Ovary (tissue), 9 donors: ENCODE measurements around the gene TMEM54. TPM values are rescaled to one million over a fixed set of nuclear protein-coding genes. Genes with fewer than 3 reads are reported as not detected.

Experiments
- DNase-seq, 5 donors: peaks; one replicate each; pipeline ENCODE4 v3.0.0-alpha.2; 2019 to 2020
- H3K27ac ChIP-seq, 2 donors: fragments of 200-600 bp; one replicate each; pipeline versions ENCODE4 v1.5.1 to v1.8.0; 2019 to 2022
- H3K27me3 ChIP-seq: fragments of 200-600 bp; one replicate; pipeline ENCODE4 v1.8.0; 2022
- H3K36me3 ChIP-seq: fragments of 200-600 bp; sonication (generic); one replicate; pipeline ENCODE4 v1.5.1; 2019
- H3K4me1 ChIP-seq: one replicate; pipeline ENCODE4 v1.8.1; 2013; ENCODE audit warnings: mild to moderate bottlenecking, moderate library complexity; ENCODE audit not compliant: insufficient read depth
- H3K4me3 ChIP-seq: fragments of 200-600 bp; sonication (generic); one replicate; pipeline ENCODE4 v1.5.1; 2017
- H3K9me3 ChIP-seq, 2 donors: fragments of 200-600 bp in 1 of 2; sonication (generic) in 1 of 2; one replicate each; pipeline versions ENCODE4 v1.5.1 to v1.8.1; 2013 to 2019; ENCODE audit warnings: mild to moderate bottlenecking in 1 of 2, moderate library complexity in 1 of 2
- CTCF ChIP-seq, 3 donors: fragments of 450-650 bp in 2 of 3; fragments of 200-600 bp in 1 of 3; IDR thresholded peaks; one replicate each; pipeline versions ENCODE4 v1.5.1 to v1.8.0; 2016 to 2022; ENCODE audit warnings: antibody characterized with exemption in 3 of 3, mild to moderate bottlenecking in 1 of 3
- EP300 ChIP-seq: sonication (generic); formaldehyde crosslinking; IDR thresholded peaks from one replicate; pipeline ENCODE4 v1.6.1; 2017; ENCODE audit warnings: antibody characterized with exemption
- POLR2A ChIP-seq: fragments of 450-650 bp; IDR thresholded peaks from one replicate; pipeline ENCODE4 v1.6.1; 2017; ENCODE audit warnings: antibody characterized with exemption, mild to moderate bottlenecking, moderate library complexity
- WGBS, 3 donors: extraction: QIAGEN DNeasy Blood & Tissue Kit in 1 of 3; methylation state at CpG; one replicate each; pipeline versions ENCODE4 v1.1.5 to v1.1.7; 2013 to 2017; 5-methylcytosine and 5-hydroxymethylcytosine counted together
- intact Hi-C, 4 donors: fragments of 100-400 bp; cut with DNase I; formaldehyde crosslinking; loops; one replicate each; pipeline versions ENCODE4 v1.11.0 to v1.15.1; 2022 to 2023
- polyA plus RNA-seq, 2 donors: library from polyadenylated mRNA; stranded (reverse); fragments of 200-250 nt in 1 of 2; fragments of 350-450 nt in 1 of 2; fragmentation: Illumina TruSeq in 1 of 2; extraction: RNeasy Lipid Tissue Mini Kit (QIAGEN cat#74804) in 1 of 2; gene quantifications; one replicate each; pipeline ENCODE4 v1.2.3, GENCODE V29; 2013 to 2014
- total RNA-seq, 7 donors: library from RNA; depleted of rRNA in 2 of 7; stranded (reverse); fragments of >200 nt in 2 of 7; fragmentation: NEBNext Ultra II Directional in 3 of 7; extraction: Animal tissue kit (Norgen Biotek cat#: 25700) in 3 of 7; gene quantifications; one replicate each; pipeline versions ENCODE4 v1.1.0 to v1.2.4, GENCODE V29; 2016 to 2023
- donor health status: DM: no; HTN: no; CAD: no; lungs with moderate emphysema.
- donor health status: DM: no; HTN: no; CAD: no.
- donor health status: Bipolar disorder and iron deficiency.
- donor health status: DM: yes; HTN: yes; CAD: no.
- donor health status: DM: no; HTN: no; CAD: no.
- donor health status: DM: yes; HTN: yes; CAD: no.

TMEM54 gene
- total and polyA plus RNA-seq, 9 donors: 0.85 to 64.0 (median 23.3) TPM

- no peak for DNase-seq
- no peak overlapping the region for H3K4me3 ChIP-seq
- WGBS, 3 donors: 88 to 89% (median 88%) methylated on average over 6 of the region's 6 CpGs
- no peaks in the 10 kb centered on the region for H3K36me3 ChIP-seq
- TF ChIP-seq POLR2A: no peak
- no peak for TF ChIP-seq EP300
- H3K9me3 ChIP-seq: no peaks in the 10 kb centered on the region
- no peak overlapping the region for H3K27ac ChIP-seq
- intact Hi-C loops: no loop called here
- peaks cover 2% of the 10 kb centered on the region for H3K4me1 ChIP-seq
- no peaks in the 10 kb centered on the region for H3K27me3 ChIP-seq
These were observed 46.6 kb upstream of the TMEM54 start for GRCh38 chr1:32947669-32948389.

- no peak overlapping the region for H3K4me3 ChIP-seq
- no peaks in the 10 kb centered on the region for H3K9me3 ChIP-seq
- no peaks in the 10 kb centered on the region for H3K36me3 ChIP-seq
- H3K4me1 ChIP-seq: peaks cover 2% of the 10 kb centered on the region
- H3K27me3 ChIP-seq: no peaks in the 10 kb centered on the region
- H3K27ac ChIP-seq: no peak overlapping the region
- DNase-seq: no peak
- TF ChIP-seq POLR2A: no peak
- no peak for TF ChIP-seq CTCF (IDR thresholded peaks at IDR 0.05)
- no peak for TF ChIP-seq EP300
- 32 to 38% (median 32%) methylated on average over 2 of the region's 2 CpGs for WGBS, 3 donors
- intact Hi-C loops: no loop called here
These were observed 45.2 kb upstream of the TMEM54 start for GRCh38 chr1:32946413-32946812.

DNA sequence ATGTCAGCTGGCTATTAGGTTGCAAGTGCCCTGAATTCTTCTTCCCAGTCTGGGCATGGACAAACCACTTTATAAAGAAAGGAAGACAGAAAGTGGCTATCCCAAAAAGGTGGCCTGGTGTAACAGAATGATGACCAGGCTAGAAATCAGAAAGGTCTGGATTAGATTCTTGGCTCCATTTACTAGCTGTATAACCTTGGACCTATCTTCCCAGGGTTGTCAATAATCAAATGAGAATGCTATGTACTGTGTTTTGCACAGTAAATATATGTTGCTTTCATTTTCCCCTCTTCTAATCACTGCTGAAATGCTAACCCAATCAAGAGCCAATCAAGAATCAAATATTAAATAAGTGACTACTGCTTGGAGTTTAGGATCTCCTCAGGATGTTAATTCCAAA lies 43.0 kb upstream of the TMEM54 start:
- intact Hi-C loops: no loop called here
- DNase-seq: no peak
- Histone ChIP-seq H3K36me3 (no peaks in the 10 kb centered on the region), H3K9me3 (no peaks in the 10 kb centered on the region), H3K4me3 (no peak overlapping the region), H3K27me3 (no peaks in the 10 kb centered on the region), H3K4me1 (peaks cover 4% of the 10 kb centered on the region), H3K27ac (no peak overlapping the region)
- TF ChIP-seq POLR2A: no peak
- no peak for TF ChIP-seq CTCF (IDR thresholded peaks at IDR 0.05)
- TF ChIP-seq EP300: no peak

GRCh38 chr1:32939655-32940371 lies 38.6 kb upstream of the TMEM54 start:
- intact Hi-C loops: loop anchor here in 3 of 4 donors (10.0 kb wide), 3 partner anchors 65 to 145 kb away; partner anchors contain the start of gene AZIN2 (in 3 of the 3)
- no peaks in the 10 kb centered on the region for H3K9me3 ChIP-seq
- no peaks in the 10 kb centered on the region for H3K36me3 ChIP-seq
- TF ChIP-seq CTCF (IDR thresholded peaks at IDR 0.05) (no peak), POLR2A (no peak), EP300 (no peak)
- peaks cover 4% of the 10 kb centered on the region for H3K4me1 ChIP-seq
- peak in 4 of 5 donors; percentile 30 to 64 (median 52) for DNase-seq
- no peak overlapping the region for H3K4me3 ChIP-seq
- H3K27me3 ChIP-seq: no peaks in the 10 kb centered on the region
- WGBS, 3 donors: 36 to 48% (median 37%) methylated on average over 4 of the region's 4 CpGs
- no peak overlapping the region for H3K27ac ChIP-seq

- no peak overlapping the region for H3K4me3 ChIP-seq
- H3K36me3 ChIP-seq: no peaks in the 10 kb centered on the region
- no peaks in the 10 kb centered on the region for H3K27me3 ChIP-seq
- no peak overlapping the region for H3K27ac ChIP-seq
- intact Hi-C loops: loop anchor here in 3 of 4 donors (10.0 kb wide), 3 partner anchors 68 to 148 kb away; partner anchors contain the start of gene AZIN2 (in 3 of the 3)
- H3K9me3 ChIP-seq: no peaks in the 10 kb centered on the region
- DNase-seq: no peak
- H3K4me1 ChIP-seq: peaks cover 6% of the 10 kb centered on the region
- TF ChIP-seq CTCF (IDR thresholded peaks at IDR 0.05) (no peak), POLR2A (no peak), EP300 (no peak)
- 93 to 94% (median 93%) methylated on average over 4 of the region's 4 CpGs for WGBS, 3 donors
These were observed 35.9 kb upstream of the TMEM54 start for GRCh38 chr1:32937061-32937460.
